Stimulated activated CD4-positive, alpha-beta T cell treated with anti-CD3 and anti-CD28 coated beads, Interleukin-2, amount 100 ng/mL, for 24 hours (primary cell): ENCODE results near the gene RRP8.

Experiments
- DNase-seq, 2 donors: peaks; one replicate each; pipeline ENCODE4 v3.0.0-alpha.2; 2020

The RRP8 gene

DNA sequence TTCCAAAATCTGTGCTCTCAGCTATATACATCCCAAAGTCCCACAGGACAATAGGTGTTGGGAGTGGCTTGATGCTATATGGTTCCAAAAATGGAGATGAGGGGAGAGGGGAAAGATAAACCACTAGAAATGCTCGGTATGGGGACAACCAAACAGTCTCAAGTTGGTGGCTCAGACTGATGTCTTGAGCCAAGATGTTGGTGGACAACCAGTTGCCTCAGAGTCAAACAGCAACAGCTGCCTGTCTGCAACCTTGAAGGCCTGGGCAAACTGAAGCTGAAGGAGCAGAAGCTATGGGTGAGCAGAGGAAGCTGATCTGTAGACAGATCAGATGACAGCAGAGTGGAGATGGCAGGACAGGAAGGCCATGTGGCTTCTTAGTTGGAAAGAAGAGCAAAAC, 4.0 kb downstream of the RRP8 start:
- DNase-seq = no peak

DNA sequence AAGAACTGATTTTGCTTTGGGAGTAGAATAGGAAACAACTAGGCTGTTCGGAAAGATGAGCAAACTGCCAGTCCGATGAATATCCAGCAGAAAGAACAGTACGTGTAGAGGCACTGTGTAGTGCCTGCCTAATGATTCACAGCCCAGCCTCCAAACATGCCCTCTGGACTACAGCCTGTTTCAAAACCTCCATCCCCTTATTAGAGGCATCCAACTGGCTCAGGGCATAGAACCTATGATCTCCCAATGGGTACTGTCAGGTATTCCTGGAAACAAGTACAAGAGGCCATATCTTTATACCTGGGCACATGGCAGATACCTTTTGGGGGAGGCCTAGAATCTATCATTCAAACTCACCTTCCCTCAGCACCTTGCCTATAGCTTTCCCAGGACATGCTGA, 4.9 kb downstream of the RRP8 start:
- DNase-seq = no peak

DNA sequence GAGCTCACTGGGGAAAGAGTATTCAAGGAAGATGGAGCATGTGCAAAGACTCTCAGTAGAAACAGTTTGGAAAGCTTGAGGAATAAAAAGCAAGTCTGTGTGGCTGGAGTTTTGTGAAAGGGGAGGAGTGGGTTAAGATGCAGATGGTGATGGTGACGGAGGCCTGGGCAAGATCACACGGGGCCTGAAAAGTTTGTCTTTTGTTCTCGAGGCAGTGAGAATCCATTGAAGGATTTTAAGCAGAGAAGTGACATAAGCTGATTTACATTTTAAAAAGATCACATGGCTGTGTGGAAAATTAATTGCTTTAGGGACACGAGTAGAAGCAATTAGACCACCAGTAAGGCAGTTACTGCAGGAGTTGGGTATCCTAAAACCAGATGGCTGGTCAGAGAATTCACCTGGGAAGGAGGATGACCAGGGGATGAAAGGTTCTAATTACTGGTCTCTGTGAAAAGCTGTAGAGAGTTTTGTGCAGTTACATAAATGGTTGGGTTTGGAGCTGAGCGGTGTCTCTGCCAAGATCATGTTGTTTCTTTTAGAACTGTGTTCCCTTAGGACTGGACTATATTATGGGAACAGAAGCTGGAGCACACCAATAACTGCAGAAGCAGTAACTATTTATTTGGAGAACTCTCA, 7.1 kb downstream of the RRP8 start:
- DNase-seq = no peak

DNA sequence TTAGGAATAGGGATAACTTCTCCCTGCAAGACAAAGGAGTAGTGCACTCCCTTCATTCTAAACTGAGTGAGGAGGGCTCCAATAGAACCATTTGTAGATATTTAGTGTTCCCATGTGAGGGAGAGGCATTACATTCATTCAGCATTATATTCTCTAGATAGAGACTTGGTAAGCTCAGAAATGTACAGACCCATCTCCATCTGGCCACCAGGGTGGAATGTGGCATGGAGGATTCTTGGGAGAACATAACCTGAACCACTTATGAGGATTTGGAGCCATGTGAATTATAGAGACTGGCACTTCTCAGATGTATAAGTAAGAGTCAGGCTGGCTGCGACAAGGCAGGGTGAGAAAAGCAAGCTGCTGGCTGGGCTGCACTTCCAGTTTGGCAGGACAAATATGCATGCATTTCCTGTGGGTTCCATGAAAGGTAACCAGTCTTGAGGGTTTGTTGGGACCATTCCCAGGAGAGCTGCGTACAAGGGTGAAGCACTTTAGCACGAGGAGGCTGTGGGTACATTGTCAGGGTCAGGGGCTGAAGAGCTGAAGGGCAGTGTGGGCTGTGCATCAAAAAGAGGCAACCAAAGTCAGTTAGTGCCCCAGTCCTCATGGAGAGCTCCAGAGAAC, 9.2 kb downstream of the RRP8 start:
- no peak for DNase-seq

DNA sequence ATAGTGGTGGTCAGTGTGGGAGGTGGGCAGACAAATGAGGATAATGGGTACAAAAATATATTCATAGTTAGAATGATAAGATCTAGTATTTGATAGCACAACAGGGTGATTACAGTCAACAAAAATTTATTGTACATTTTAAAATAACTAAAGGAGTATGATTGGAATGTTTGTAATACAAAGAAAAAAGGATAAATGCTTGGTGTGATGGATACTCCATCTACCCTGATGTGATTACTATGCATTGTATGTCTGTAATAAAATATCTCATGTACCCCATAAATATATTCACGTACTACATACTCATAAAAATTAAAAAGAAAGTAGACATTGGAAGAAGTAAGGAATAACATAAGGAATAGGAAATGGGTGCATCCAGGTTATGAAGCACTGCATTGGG, 15.4 kb downstream of the RRP8 start:
- no peak for DNase-seq

DNA sequence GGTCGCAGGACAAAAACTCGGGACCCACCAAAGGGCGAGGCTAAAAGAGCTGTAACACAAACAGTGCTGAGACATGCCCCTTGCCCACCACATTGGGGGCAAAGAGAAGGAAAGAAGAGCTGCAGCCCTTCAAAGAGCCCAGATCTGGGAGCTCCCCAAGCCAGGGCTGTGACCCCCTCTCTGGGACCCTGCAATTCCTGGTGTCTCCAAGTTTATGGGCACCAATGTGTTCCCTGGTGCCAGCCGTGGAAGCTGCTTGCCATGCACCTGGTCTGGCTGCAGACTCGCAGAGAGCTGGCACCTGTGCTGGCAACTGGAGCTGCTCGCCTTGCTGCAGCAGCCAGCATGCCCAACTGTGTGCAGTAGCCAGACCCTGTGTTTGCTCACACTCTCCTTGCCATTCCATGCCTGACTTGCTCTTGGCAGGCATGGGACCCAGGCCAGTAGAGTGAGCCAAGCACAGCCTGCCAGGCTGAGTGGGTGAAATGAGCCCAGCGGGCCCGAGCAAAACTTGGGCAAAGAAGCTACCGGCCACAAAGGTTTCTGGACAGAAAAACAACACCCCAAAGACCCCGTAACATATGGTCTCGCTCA, 16.0 kb downstream of the RRP8 start:
- no peak for DNase-seq

DNA sequence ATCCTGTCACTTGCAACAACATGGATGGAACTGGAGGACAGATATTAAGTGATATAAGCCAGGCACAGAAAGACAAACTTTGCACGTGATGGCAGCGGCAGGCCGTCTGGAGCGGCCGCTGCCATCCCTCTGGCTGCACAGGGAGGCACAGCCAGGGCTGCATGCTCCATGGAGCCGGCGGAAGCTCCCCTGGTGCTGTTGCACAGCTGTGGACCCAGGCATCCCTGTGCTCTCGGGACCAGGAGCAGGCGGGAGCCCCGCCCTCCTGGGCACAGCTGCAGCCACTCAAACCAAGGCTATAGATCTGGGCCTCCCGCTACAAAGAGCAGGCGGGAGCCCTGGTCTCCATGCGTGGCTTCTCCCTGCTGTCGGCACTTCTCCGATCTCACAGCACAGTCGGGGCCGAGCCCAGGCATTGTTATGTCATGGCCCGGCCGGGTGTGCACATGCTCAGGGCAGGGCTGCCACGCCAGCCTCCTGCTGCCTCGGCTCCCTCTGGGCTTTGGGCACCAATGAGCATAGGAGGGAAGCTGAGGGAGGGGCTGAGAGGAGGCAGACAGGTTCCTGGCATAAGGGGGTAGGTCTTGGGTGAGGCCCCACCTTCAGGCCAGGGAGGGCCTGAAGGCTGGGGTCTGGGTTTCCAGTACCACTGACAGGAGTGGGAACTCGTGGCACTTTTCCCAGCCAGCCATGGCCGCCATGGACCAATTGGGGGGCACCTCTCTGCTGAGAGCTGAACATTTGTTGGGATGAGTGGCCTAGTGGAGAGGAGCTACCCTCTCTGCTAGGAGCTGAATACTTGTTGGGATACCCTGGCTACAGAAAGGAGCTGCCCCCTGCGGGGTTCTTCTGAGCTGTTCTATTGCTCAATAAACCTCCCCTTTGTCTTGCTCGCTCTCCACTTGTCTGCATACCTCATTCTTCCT, 16.7 kb downstream of the RRP8 start:
- no peak for DNase-seq

DNA sequence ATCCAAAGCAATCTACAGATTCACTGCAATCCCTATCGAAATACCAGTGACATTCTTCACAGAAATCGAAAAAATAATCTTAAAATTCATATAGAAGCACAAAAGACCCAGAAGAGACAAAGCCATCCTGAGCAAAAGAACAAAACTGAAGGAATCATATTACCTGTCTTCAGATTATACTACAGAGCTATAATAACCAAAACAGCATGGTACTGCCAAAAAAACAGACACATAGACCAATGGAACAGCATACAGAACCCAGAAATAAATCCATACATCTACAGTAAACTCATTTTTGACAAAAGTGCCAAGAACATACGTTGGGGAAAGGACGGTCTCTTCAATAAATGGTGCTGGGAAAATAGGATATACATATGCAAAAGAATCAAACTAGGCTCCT, 18.9 kb downstream of the RRP8 start:
- DNase-seq = no peak

DNA sequence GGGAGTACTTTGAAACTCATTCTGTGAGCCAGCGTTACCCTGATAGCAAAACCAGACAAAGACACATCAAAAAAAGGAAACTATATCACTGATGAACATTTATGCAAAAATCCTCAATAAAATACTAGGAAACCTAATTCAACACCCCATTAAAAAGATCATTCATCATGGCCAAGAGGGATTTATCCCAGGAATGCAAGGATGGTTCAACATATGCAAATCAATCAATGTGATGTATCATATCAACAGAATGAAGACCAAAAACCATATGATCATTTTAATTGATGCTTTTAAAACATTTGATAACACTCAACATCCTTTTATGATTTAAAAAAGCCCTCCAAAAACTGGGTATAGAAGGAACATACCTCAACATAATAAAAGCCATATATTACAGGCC, 19.8 kb downstream of the RRP8 start:
- DNase-seq = no peak

DNA sequence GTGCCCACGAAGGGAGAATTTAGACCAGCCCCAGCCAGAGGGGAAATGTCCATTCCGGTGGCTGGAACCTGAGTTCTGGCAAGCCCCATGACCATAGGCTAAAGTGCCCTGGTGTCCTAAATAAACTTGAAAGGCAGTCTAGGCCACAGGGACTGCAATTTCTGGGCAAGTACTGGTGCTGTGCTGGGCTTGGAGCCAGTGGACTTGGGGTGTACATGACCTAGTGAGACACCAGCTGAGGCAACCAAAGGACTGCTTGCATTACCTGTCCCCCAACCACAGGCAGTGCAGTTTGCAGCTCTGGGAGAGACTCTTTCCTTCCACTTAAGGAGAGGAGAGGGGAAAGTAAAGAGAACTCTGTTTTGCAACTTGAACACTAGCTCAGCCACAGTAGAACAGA, 23.7 kb downstream of the RRP8 start:
- no peak for DNase-seq

DNA sequence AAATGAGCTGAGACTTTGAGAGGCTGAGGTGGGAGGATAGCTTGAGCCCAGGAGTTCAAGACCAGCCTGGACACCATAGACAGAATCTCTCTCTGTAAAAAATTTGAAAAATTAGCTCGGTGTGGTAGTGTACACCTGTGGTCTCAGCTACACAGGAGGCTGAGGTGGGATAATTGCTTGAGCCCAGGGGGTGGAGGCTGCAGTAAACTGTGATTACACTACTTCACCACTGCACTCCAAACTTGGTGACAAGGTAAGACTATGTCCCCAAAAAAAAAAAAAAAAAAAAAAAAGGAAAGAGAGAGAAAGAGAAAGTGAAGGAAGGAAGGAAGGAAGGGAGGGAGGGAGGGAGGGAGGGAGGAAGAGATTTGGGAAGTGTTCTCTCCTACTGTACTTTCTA, 25.3 kb downstream of the RRP8 start:
- DNase-seq = no peak

DNA sequence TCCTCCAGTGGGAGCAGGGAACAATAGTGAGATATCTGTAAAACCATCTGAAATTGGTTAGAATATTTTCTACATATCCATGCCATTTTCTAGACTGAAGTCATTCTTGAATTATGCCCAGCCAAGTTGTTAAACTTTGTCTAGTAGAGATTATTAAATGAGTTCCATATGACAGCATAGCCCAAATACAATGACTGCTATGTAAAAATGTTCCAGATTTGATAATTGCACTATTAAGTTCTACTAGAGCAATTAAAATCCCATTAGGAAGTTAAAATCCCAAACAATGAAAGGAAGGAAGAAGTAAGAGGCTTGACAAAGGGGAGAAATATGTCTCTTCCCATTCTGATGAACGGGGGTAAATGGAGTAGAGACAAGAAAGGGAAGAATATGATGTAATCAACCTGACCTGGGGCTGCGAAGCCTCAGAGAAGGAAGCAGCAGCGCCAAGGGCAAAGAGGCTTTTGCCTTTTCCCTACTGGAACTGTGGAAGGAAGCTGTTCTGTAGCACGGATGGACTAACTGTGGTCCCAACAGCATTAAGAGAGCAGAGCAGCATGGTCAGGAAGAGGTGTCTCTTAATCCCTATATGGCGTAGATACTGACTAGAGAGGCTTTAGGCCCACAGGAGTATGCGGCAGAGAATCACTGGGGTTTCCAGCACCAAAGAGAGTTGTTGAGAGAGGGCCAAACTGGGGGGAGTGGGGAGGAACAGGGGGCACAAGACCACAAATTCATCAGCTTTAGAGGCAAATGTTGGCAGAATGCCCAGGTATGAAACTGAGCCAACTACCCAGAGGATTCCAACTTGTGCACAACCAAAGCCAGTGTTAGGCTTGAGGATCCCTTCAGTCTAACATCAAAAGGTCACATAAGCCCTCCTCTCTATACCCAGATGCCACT, 26.7 kb downstream of the RRP8 start:
- DNase-seq = no peak

DNA sequence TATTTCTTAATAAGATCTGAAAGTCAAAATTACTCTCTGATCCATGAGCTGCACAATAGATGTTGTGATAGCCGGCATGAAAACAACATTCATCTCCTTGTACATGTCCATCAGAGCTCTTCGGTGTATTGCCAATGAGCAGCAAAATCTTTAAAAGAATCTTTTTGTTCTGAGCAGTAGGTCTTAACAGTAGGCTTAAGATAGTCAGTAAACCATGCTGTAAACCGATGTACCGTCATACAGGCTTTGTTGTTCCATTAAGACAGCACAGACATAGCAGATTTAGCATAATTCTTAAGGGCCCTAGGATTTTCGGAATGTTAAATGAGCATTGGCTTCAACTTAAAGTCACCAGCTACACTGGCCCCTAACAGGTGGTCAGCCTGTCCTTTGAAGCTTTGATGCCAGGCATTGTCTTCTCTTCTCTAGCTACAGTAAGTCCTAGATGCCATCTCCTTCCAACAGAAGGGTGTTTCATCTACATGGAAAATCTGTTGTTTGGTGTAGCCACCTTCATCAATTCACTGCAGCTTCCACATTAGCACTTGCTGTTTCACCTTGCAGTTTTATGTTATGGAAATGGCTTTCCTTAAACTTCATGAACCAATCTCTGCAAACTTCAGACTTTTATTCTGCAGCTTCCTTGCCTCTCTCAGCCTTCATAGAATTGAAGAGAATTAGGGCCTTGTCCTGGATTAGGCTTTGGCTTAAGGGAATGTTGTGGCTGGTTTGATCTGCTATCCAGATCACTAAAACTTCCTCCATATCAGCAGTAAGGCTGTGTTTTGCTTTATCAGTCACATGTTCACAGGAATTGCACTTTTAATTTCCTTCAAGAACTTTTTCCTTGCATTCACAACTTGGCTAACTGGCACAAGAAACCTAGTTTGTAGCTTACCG, 28.4 kb downstream of the RRP8 start:
- DNase-seq = no peak

DNA sequence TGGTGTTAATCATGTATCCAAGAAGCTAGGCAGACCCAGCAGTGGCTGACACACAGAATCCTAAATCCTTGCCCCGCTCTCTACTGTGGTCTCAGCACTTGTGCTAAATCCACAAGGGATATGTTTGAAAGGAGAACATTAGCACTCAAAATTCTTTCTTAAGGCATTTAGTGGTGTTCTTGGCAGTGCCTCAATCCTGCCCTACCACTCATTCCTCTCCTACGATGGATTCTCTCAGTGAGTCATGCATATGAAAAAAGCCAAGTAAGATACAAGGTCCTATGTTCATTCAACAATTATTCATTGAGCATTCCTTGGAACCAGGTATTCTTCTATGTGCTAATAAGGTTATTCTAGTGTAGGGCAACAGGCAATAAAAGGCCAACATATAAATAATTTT, 31.2 kb downstream of the RRP8 start:
- no peak for DNase-seq

DNA sequence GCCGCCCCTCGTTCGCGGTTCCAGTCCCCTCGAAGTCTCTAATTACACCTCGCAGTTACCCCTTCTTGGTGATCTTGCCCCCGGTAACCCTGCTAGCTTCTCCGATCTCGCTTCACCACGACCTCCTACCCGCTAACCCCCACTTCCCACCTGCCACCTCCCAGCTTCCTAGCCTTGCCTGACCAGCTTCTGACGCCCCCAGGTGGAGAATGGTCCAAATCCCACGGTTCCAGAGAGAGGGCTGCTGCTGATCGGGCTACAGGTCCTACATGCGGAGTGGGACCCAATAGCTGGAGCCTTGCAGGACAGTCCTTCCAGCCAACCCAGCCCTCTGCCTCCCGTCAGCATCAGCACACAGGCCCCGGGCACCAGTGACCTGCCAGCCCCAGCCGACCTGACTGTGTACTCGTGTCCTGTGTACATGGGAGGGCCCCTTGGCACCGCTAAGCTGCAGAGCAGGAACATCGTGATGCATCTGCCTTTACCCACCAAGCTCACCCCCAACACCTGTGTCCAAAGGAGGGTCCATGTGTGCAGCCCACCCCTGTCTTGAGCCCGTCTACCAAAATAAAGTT, 31.9 kb downstream of the RRP8 start:
- no peak for DNase-seq

DNA sequence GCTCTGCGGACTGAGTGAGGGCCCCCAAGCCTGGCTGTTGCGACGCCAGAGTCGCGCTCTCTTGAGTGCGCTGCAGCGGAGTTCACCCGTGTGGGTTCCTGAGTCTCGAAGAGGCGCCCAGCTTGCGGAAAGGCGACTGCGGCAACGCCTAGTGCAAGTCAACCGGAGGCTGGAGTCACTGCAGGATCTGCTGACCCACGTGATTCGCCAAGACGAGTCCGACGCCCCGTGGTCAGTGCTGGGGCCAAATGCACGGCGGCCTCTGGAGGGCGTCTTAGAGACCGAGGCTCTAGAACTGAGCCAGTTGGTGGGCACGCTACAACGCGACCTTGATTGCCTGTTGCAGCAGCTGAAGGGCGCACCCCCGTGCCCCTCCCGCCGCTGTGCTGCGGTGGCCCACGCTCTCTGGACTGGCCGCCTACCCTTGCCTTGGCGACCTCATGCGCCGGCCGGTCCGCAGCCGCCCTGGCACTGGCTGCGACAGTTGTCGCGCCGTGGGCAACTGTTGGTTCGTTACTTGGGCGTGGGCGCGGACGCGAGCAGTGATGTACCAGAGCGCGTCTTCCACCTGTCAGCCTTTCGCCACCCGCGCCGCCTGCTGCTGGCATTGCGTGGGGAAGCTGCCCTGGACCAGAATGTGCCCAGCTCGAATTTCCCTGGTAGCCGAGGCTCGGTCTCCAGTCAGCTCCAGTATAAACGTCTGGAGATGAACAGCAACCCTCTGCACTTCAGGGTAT, 32.6 kb downstream of the RRP8 start:
- no peak for DNase-seq

DNA sequence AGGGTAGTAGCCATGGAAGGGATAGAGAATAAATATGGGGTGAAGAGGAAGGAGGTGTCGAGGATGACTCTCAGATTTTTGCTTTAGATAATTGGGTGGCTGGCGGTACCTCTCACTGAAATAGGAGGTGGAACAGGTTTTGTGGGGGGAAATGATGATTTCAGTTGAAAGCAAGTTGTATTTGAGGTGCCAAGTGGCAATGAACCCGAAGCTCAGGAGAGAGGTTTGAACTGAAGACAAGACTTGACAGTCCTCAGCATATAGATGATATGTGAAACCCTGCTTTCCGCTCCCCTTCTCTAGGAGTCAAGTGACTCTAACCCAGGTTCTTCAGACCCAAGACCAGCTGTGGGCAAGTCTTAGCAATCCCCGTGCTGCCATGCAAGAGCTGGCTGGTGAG, 33.7 kb downstream of the RRP8 start:
- DNase-seq = no peak

DNA sequence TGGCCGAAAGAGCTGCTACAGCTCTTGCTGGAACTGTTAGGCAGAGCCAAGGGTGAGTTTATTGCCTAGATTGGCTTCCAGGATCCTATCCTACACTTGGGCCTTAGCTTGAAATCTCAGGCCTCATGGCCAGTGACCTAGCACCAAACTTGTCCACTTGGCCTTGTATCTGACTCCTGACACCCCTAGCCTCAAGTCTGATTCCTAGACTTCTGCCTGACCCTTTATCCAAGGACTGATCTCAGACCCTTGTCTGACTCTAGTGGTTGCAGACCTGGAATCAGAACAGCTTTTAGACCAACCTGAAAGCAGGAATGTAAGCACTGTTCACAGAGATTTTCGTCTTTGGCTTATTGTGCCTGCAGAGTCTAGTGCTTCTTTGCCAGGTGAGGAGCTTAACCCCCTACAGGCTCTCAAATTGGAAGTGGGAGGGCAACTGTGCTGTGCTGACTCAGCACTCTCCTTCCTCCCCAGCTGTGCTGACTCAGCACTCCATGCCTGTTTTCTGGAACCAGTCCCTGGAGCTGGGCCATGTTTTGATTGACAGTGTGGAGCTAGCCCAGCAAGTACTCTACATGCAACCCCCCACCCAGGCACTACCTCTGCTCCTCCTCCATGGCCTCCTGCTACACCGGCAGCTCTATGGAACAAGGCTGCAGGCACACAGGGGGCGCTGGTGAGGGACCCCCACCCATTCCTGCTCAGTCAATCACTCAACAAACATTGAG, 35.1 kb downstream of the RRP8 start:
- DNase-seq = no peak

DNA sequence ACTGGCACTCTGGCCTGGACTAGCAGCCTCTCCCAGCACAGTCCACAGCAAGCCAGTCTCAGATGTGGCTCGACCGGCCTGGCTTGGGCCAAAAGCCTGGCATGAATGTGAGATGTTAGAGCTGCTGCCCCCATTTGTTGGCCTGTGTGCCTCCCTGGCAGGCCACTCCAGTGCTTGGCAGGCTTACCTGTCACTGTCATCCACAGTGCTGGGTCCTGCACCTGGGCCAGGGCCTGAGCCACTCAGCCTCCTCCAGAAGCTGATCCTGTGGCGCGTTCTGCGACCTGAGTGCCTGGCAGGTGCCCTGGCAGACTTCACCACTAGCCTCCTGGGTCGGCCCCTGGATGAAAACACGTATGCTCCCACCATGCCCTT, 36.1 kb downstream of the RRP8 start:
- no peak for DNase-seq
